Activated naive CD4-positive, alpha-beta T cell (primary cell): ENCODE results near the gene RHBDD1.

Experiments used
- DNase-seq, 4 experiments: peaks; one replicate each; lab custom pipeline; 2025; lab: John Stamatoyannopoulos, UW

Gene RHBDD1

GRCh38 chr2:226845386-226846116 is 9.7 kb downstream of the RHBDD1 start:
- no peak for DNase-seq

- no peak for DNase-seq
Observed at GRCh38 chr2:226847090-226847489, 11.2 kb downstream of the RHBDD1 start.

GRCh38 chr2:226847511-226847910 is 11.7 kb downstream of the RHBDD1 start:
- no peak for DNase-seq

- DNase-seq = no peak
Observed at GRCh38 chr2:226849349-226849748, 13.5 kb downstream of the RHBDD1 start.

GRCh38 chr2:226850024-226850423 is 14.2 kb downstream of the RHBDD1 start:
- DNase-seq = no peak

- DNase-seq = no peak
Observed at GRCh38 chr2:226855787-226856186, 19.9 kb downstream of the RHBDD1 start.

GRCh38 chr2:226860087-226860486 is 24.2 kb downstream of the RHBDD1 start:
- no peak for DNase-seq

- DNase-seq = no peak
Observed at GRCh38 chr2:226862623-226863022, 26.8 kb downstream of the RHBDD1 start.

GRCh38 chr2:226865273-226865672 is 29.4 kb downstream of the RHBDD1 start:
- DNase-seq = no peak

- no peak for DNase-seq
Observed at GRCh38 chr2:226865710-226866109, 29.9 kb downstream of the RHBDD1 start.

- DNase-seq = no peak
Observed at GRCh38 chr2:226868331-226869162, 32.7 kb downstream of the RHBDD1 start.

GRCh38 chr2:226869371-226869770 is 33.5 kb downstream of the RHBDD1 start:
- no peak for DNase-seq

- no peak for DNase-seq
Observed at GRCh38 chr2:226873051-226873620, 37.3 kb downstream of the RHBDD1 start.

GRCh38 chr2:226873826-226874225 is 38.0 kb downstream of the RHBDD1 start:
- DNase-seq = no peak

- DNase-seq = no peak
Observed at GRCh38 chr2:226874749-226875148, 38.9 kb downstream of the RHBDD1 start.

- no peak for DNase-seq
Observed at GRCh38 chr2:226875438-226876225, 39.8 kb downstream of the RHBDD1 start.

GRCh38 chr2:226877491-226877890 is 41.6 kb downstream of the RHBDD1 start:
- DNase-seq = no peak

- no peak for DNase-seq
Observed at GRCh38 chr2:226881287-226881686, 45.4 kb downstream of the RHBDD1 start.

- DNase-seq = no peak
Observed at GRCh38 chr2:226882606-226883005, 46.8 kb downstream of the RHBDD1 start.

GRCh38 chr2:226883296-226883795 is 47.5 kb downstream of the RHBDD1 start:
- DNase-seq = no peak

GRCh38 chr2:226884166-226884565 is 48.3 kb downstream of the RHBDD1 start:
- DNase-seq = no peak
